Measurements from ENCODE around the gene LMOD1.
A peak's percentile ranks its signal among the peaks of the same experiment; 100 is the strongest.
"Not testable (repeated sequence)": the region's sequence is repeated elsewhere in the genome, so short reads cannot be mapped to it uniquely, and the experiment has no call there.

Gene LMOD1

GRCh38 chr1:201902198-201902597, 44.1 kb downstream of the LMOD1 start:
- no peaks in the 10 kb centered on the region for H3K4me1 Mint-ChIP-seq
- DNase-seq (ENCODE audit: low spot score in 2 of 2), result no peak
- H3K36me3 Mint-ChIP-seq (ENCODE audit: insufficient read depth), result peaks cover 2% of the 10 kb centered on the region
- peaks cover 12% of the 10 kb centered on the region for H3K27me3 Mint-ChIP-seq
- ATAC-seq (replicated peaks; ENCODE audit: extremely low read depth, poor library complexity, severe bottlenecking), result no peak
- no peaks in the 10 kb centered on the region for H3K9me3 Mint-ChIP-seq
- H3K4me3 Mint-ChIP-seq, result no peak overlapping the region
- no peak overlapping the region for H3K27ac Mint-ChIP-seq (ENCODE audit: low read depth)

GRCh38 chr1:201901036-201901435, 45.3 kb downstream of the LMOD1 start:
- not testable (repeated sequence) for H3K36me3 Mint-ChIP-seq (ENCODE audit: insufficient read depth); H3K4me1 Mint-ChIP-seq; ATAC-seq (replicated peaks; ENCODE audit: extremely low read depth, poor library complexity, severe bottlenecking); H3K9me3 Mint-ChIP-seq; H3K4me3 Mint-ChIP-seq; DNase-seq (ENCODE audit: low spot score in 2 of 2); H3K27ac Mint-ChIP-seq (ENCODE audit: low read depth)
- H3K27me3 Mint-ChIP-seq, result peaks cover 12% of the 10 kb centered on the region

- no peak overlapping the region for H3K4me3 Mint-ChIP-seq
- H3K9me3 Mint-ChIP-seq, result no peaks in the 10 kb centered on the region
- peaks cover 12% of the 10 kb centered on the region for H3K27me3 Mint-ChIP-seq
- DNase-seq (ENCODE audit: low spot score in 2 of 2) (no peak), ATAC-seq (replicated peaks; ENCODE audit: extremely low read depth, poor library complexity, severe bottlenecking) (no peak)
- H3K4me1 Mint-ChIP-seq, result peaks cover 8% of the 10 kb centered on the region
- peaks cover 2% of the 10 kb centered on the region for H3K36me3 Mint-ChIP-seq (ENCODE audit: insufficient read depth)
- H3K27ac Mint-ChIP-seq (ENCODE audit: low read depth), result no peak overlapping the region
These were observed 45.9 kb downstream of the LMOD1 start for GRCh38 chr1:201900476-201900875.

- Mint-ChIP-seq H3K27ac (ENCODE audit: low read depth) (no peak overlapping the region), H3K4me1 (peaks cover 8% of the 10 kb centered on the region), H3K27me3 (peaks cover 12% of the 10 kb centered on the region)
These were observed 46.5 kb downstream of the LMOD1 start for GRCh38 chr1:201899683-201900429.

GRCh38 chr1:201898992-201899391, 47.4 kb downstream of the LMOD1 start:
- peaks cover 19% of the 10 kb centered on the region for H3K27me3 Mint-ChIP-seq
- no peak overlapping the region for H3K27ac Mint-ChIP-seq (ENCODE audit: low read depth)
- H3K9me3 Mint-ChIP-seq, result no peaks in the 10 kb centered on the region
- peaks cover 2% of the 10 kb centered on the region for H3K36me3 Mint-ChIP-seq (ENCODE audit: insufficient read depth)
- H3K4me3 Mint-ChIP-seq, result no peak overlapping the region
- peaks cover 8% of the 10 kb centered on the region for H3K4me1 Mint-ChIP-seq
- ATAC-seq (replicated peaks; ENCODE audit: extremely low read depth, poor library complexity, severe bottlenecking), result no peak
- DNase-seq (ENCODE audit: low spot score in 2 of 2), result no peak

More at GRCh38 chr1:201899683-201900429, 46.5 kb downstream of the LMOD1 start:
- Mint-ChIP-seq H3K9me3 (no peaks in the 10 kb centered on the region), H3K36me3 (ENCODE audit: insufficient read depth) (peaks cover 2% of the 10 kb centered on the region), H3K4me3 (no peak overlapping the region)
- DNase-seq (ENCODE audit: low spot score in 2 of 2), result no peak
- ATAC-seq (replicated peaks; ENCODE audit: extremely low read depth, poor library complexity, severe bottlenecking), result no peak

- no peak overlapping the region for H3K4me3 Mint-ChIP-seq
- H3K4me1 Mint-ChIP-seq, result peaks cover 8% of the 10 kb centered on the region
- no peak for ATAC-seq (replicated peaks; ENCODE audit: extremely low read depth, poor library complexity, severe bottlenecking)
- DNase-seq (ENCODE audit: low spot score in 2 of 2), result no peak
- H3K9me3 Mint-ChIP-seq, result no peaks in the 10 kb centered on the region
- no peak overlapping the region for H3K27ac Mint-ChIP-seq (ENCODE audit: low read depth)
- H3K27me3 Mint-ChIP-seq, result peaks cover 25% of the 10 kb centered on the region
- peaks cover 2% of the 10 kb centered on the region for H3K36me3 Mint-ChIP-seq (ENCODE audit: insufficient read depth)
These were observed 48.0 kb downstream of the LMOD1 start for GRCh38 chr1:201898240-201898894.

- Mint-ChIP-seq H3K4me1 (peaks cover 8% of the 10 kb centered on the region), H3K27me3 (peaks cover 39% of the 10 kb centered on the region), H3K9me3 (no peaks in the 10 kb centered on the region), H3K36me3 (ENCODE audit: insufficient read depth) (peaks cover 2% of the 10 kb centered on the region), H3K27ac (ENCODE audit: low read depth) (no peak overlapping the region), H3K4me3 (no peak overlapping the region)
- ATAC-seq (replicated peaks; ENCODE audit: extremely low read depth, poor library complexity, severe bottlenecking) (no peak), DNase-seq (ENCODE audit: low spot score in 2 of 2) (no peak)
These were observed 49.4 kb downstream of the LMOD1 start for GRCh38 chr1:201896951-201897391.

- peak; percentile 57 to 63 for DNase-seq (ENCODE audit: low spot score in 2 of 2)
- H3K4me1 Mint-ChIP-seq, result peaks cover 8% of the 10 kb centered on the region
- H3K27ac Mint-ChIP-seq (ENCODE audit: low read depth), result peak overlapping the region; percentile 83
- peaks cover 2% of the 10 kb centered on the region for H3K36me3 Mint-ChIP-seq (ENCODE audit: insufficient read depth)
- no peak overlapping the region for H3K4me3 Mint-ChIP-seq
- peak; percentile 81 for ATAC-seq (replicated peaks; ENCODE audit: extremely low read depth, poor library complexity, severe bottlenecking)
- peaks cover 47% of the 10 kb centered on the region for H3K27me3 Mint-ChIP-seq
- H3K9me3 Mint-ChIP-seq, result no peaks in the 10 kb centered on the region
These were observed 50.2 kb downstream of the LMOD1 start for GRCh38 chr1:201895913-201896807.

GRCh38 chr1:201895120-201895665, 51.2 kb downstream of the LMOD1 start:
- Mint-ChIP-seq H3K27me3 (peaks cover 53% of the 10 kb centered on the region), H3K4me1 (peaks cover 8% of the 10 kb centered on the region), H3K9me3 (no peaks in the 10 kb centered on the region), H3K36me3 (ENCODE audit: insufficient read depth) (peaks cover 2% of the 10 kb centered on the region), H3K27ac (ENCODE audit: low read depth) (no peak overlapping the region), H3K4me3 (no peak overlapping the region)
- ATAC-seq (replicated peaks; ENCODE audit: extremely low read depth, poor library complexity, severe bottlenecking), result no peak
- no peak for DNase-seq (ENCODE audit: low spot score in 2 of 2)

- H3K9me3 Mint-ChIP-seq, result no peaks in the 10 kb centered on the region
- peaks cover 2% of the 10 kb centered on the region for H3K36me3 Mint-ChIP-seq (ENCODE audit: insufficient read depth)
- DNase-seq (ENCODE audit: low spot score in 2 of 2) (no peak), ATAC-seq (replicated peaks; ENCODE audit: extremely low read depth, poor library complexity, severe bottlenecking) (no peak)
- H3K4me1 Mint-ChIP-seq, result peaks cover 11% of the 10 kb centered on the region
- H3K27me3 Mint-ChIP-seq, result peaks cover 53% of the 10 kb centered on the region
- no peak overlapping the region for H3K27ac Mint-ChIP-seq (ENCODE audit: low read depth)
- H3K4me3 Mint-ChIP-seq, result no peak overlapping the region
These were observed 51.8 kb downstream of the LMOD1 start for GRCh38 chr1:201894343-201895119.

- Mint-ChIP-seq H3K27me3 (peaks cover 57% of the 10 kb centered on the region), H3K9me3 (no peaks in the 10 kb centered on the region), H3K4me3 (no peak overlapping the region), H3K4me1 (peaks cover 14% of the 10 kb centered on the region), H3K27ac (ENCODE audit: low read depth) (no peak overlapping the region), H3K36me3 (ENCODE audit: insufficient read depth) (peaks cover 2% of the 10 kb centered on the region)
- ATAC-seq (replicated peaks; ENCODE audit: extremely low read depth, poor library complexity, severe bottlenecking) (no peak), DNase-seq (ENCODE audit: low spot score in 2 of 2) (no peak)
These were observed 52.9 kb downstream of the LMOD1 start for GRCh38 chr1:201893431-201893830.

- H3K36me3 Mint-ChIP-seq (ENCODE audit: insufficient read depth), result peaks cover 2% of the 10 kb centered on the region
- no peak for ATAC-seq (replicated peaks; ENCODE audit: extremely low read depth, poor library complexity, severe bottlenecking)
- no peak overlapping the region for H3K4me3 Mint-ChIP-seq
- no peak for DNase-seq (ENCODE audit: low spot score in 2 of 2)
- H3K9me3 Mint-ChIP-seq, result no peaks in the 10 kb centered on the region
- peaks cover 14% of the 10 kb centered on the region for H3K4me1 Mint-ChIP-seq
- H3K27ac Mint-ChIP-seq (ENCODE audit: low read depth), result no peak overlapping the region
- H3K27me3 Mint-ChIP-seq, result peaks cover 69% of the 10 kb centered on the region
These were observed 54.1 kb downstream of the LMOD1 start for GRCh38 chr1:201892211-201892610.

Measured in central memory CD8-positive, alpha-beta T cell (primary cell).